ENCODE data around the gene FBN2. TPM values are rescaled to one million over a fixed set of nuclear protein-coding genes. Genes with fewer than 3 reads are reported as not detected.

Gene FBN2
- total RNA-seq, 1 experiment from 2014 or later = 0.08 TPM

DNA sequence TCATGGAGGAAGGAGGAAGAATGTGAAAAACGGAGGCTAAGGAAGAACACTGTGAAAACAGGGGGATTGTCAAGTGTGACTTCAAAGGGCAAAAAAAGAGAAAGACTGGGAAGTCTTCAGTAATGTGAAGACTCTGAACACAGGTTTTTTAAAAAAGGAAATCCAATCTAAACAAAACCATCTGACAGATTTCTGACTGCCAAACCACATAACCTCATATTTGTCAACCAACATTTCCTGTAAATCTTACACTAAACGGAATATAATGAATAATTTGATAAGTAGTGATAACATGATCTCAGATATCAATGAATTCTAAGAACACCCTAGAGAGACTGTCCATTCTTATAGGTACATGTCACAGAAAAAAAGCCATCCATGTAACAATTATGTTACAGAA lies 124.7 kb downstream of the FBN2 start:
- ATAC-seq (no peak), DNase-seq (ENCODE audit: low read depth, low spot score) (no peak)
- TF ChIP-seq TCF7L2 (IDR thresholded peaks at IDR 0.05; ENCODE audit: low read depth, low read length) = no peak
- TF ChIP-seq, protein P1, sequence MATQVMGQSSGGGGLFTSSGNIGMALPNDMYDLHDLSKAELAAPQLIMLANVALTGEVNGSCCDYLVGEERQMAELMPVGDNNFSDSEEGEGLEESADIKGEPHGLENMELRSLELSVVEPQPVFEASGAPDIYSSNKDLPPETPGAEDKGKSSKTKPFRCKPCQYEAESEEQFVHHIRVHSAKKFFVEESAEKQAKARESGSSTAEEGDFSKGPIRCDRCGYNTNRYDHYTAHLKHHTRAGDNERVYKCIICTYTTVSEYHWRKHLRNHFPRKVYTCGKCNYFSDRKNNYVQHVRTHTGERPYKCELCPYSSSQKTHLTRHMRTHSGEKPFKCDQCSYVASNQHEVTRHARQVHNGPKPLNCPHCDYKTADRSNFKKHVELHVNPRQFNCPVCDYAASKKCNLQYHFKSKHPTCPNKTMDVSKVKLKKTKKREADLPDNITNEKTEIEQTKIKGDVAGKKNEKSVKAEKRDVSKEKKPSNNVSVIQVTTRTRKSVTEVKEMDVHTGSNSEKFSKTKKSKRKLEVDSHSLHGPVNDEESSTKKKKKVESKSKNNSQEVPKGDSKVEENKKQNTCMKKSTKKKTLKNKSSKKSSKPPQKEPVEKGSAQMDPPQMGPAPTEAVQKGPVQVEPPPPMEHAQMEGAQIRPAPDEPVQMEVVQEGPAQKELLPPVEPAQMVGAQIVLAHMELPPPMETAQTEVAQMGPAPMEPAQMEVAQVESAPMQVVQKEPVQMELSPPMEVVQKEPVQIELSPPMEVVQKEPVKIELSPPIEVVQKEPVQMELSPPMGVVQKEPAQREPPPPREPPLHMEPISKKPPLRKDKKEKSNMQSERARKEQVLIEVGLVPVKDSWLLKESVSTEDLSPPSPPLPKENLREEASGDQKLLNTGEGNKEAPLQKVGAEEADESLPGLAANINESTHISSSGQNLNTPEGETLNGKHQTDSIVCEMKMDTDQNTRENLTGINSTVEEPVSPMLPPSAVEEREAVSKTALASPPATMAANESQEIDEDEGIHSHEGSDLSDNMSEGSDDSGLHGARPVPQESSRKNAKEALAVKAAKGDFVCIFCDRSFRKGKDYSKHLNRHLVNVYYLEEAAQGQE (IDR thresholded peaks at IDR 0.05; ENCODE audit: insufficient read depth in 1 of 2, low read depth in 2 of 2, low read length in 1 of 2) = no peak
- no peak for TF ChIP-seq POLR2AphosphoS5 (IDR thresholded peaks at IDR 0.05; ENCODE audit: low read depth, low read length)
- TF ChIP-seq, protein P2, sequence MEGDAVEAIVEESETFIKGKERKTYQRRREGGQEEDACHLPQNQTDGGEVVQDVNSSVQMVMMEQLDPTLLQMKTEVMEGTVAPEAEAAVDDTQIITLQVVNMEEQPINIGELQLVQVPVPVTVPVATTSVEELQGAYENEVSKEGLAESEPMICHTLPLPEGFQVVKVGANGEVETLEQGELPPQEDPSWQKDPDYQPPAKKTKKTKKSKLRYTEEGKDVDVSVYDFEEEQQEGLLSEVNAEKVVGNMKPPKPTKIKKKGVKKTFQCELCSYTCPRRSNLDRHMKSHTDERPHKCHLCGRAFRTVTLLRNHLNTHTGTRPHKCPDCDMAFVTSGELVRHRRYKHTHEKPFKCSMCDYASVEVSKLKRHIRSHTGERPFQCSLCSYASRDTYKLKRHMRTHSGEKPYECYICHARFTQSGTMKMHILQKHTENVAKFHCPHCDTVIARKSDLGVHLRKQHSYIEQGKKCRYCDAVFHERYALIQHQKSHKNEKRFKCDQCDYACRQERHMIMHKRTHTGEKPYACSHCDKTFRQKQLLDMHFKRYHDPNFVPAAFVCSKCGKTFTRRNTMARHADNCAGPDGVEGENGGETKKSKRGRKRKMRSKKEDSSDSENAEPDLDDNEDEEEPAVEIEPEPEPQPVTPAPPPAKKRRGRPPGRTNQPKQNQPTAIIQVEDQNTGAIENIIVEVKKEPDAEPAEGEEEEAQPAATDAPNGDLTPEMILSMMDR (IDR thresholded peaks at IDR 0.05) = no peak
- Histone ChIP-seq H3K27me3 (ENCODE audit: control insufficient read depth, insufficient read depth, low read length) (no peaks in the 10 kb centered on the region), H3K9me3 (ENCODE audit: control insufficient read depth, insufficient read depth, low read depth, low read length) (no peaks in the 10 kb centered on the region), H3K4me1 (ENCODE audit: control insufficient read depth, insufficient read depth, low read length) (no peaks in the 10 kb centered on the region), H3K36me3 (ENCODE audit: control insufficient read depth, insufficient read depth, low read length) (no peaks in the 10 kb centered on the region), H3K27ac (ENCODE audit: low read length) (no peak overlapping the region), H3K4me3 (ENCODE audit: low read depth in 2 of 2, low read length in 2 of 2) (no peak overlapping the region)
- intact Hi-C loops (cut with micrococcal nuclease; ENCODE audit: unreplicated experiment) (no loop called here), in situ Hi-C loops (cut with HindIII; ENCODE audit: low pct_unique_long_range_greater_than_20kb, low sequenced_read_pairs) (no loop called here)
- no TSS peak for BruUV-seq (replicated peaks)
- ChIA-PET POLR2A (no interaction called here), CTCF (no interaction called here)

DNA sequence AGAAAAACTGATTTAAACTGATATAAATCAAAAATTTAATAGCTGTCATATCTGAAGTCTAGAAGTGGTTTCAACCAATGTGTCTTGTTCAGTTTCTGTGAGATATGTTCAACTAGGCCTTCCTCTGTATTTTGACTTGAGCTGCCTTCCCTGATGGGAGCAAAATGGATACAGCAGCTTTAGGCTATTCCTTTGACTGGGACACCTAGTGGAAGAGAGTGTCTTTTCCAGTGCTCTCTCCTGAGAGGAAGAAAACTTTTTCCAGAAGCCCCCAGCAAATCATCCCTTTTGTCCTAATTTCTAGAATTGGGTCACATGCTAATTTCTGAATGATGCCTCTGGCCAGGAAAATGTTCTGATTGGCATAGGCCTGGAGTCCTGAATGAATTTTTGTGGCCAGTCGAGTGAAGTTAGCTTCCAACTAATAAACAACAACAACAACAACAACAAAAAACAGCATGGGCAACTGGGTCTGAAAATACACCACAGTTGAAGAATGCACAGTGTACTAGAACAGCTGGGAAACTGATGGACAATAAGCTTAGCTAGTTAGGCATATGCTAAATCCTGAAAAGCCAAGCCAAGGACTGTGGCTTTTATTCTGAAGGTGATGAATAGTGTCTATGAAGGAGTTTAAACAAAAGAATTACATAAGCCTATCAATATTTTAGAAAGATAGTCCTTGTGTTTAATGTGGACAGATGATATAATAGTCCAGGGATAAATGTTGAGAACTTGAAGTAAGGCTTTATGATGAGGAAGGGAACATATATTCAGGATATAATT lies 125.7 kb downstream of the FBN2 start:
- Histone ChIP-seq H3K27ac (ENCODE audit: low read length) (no peak overlapping the region), H3K27me3 (ENCODE audit: control insufficient read depth, insufficient read depth, low read length) (no peaks in the 10 kb centered on the region), H3K4me3 (ENCODE audit: low read depth in 2 of 2, low read length in 2 of 2) (no peak overlapping the region), H3K36me3 (ENCODE audit: control insufficient read depth, insufficient read depth, low read length) (no peaks in the 10 kb centered on the region), H3K9me3 (ENCODE audit: control insufficient read depth, insufficient read depth, low read depth, low read length) (no peaks in the 10 kb centered on the region), H3K4me1 (ENCODE audit: control insufficient read depth, insufficient read depth, low read length) (no peaks in the 10 kb centered on the region)
- ChIA-PET POLR2A (interaction anchor here (0.6 kb wide), 1 partner anchor 1340 kb away, joined by 9 read pairs; no protein-coding TSS in a partner anchor), CTCF (no interaction called here)
- in situ Hi-C loops (cut with HindIII; ENCODE audit: low pct_unique_long_range_greater_than_20kb, low sequenced_read_pairs) (no loop called here), intact Hi-C loops (cut with micrococcal nuclease; ENCODE audit: unreplicated experiment) (no loop called here)
- no peak for DNase-seq (ENCODE audit: low read depth, low spot score)
- no peak for TF ChIP-seq POLR2AphosphoS5 (IDR thresholded peaks at IDR 0.05; ENCODE audit: low read depth, low read length)
- TF ChIP-seq, protein P1 (IDR thresholded peaks at IDR 0.05; ENCODE audit: insufficient read depth in 1 of 2, low read depth in 2 of 2, low read length in 1 of 2) = no peak
- no peak for TF ChIP-seq SIN3A (IDR thresholded peaks at IDR 0.05; ENCODE audit: borderline replicate concordance, insufficient read depth, low read depth, low read length)
- TF ChIP-seq, protein P2 (IDR thresholded peaks at IDR 0.05) = no peak
- no peak for TF ChIP-seq TCF7L2 (IDR thresholded peaks at IDR 0.05; ENCODE audit: low read depth, low read length)
- no TSS peak for BruUV-seq (replicated peaks)
- ATAC-seq = no peak
